RKO (cell line): ENCODE measurements around the gene SHISA4.
"Not testable (repeated sequence)": the region's sequence is repeated elsewhere in the genome, so short reads cannot be mapped to it uniquely, and the experiment has no call there.

Source experiments
- DNase-seq: peaks from one replicate; pipeline ENCODE4 v3.0.0-alpha.2; 2016; ENCODE audit warnings: low spot score

The SHISA4 gene

DNA sequence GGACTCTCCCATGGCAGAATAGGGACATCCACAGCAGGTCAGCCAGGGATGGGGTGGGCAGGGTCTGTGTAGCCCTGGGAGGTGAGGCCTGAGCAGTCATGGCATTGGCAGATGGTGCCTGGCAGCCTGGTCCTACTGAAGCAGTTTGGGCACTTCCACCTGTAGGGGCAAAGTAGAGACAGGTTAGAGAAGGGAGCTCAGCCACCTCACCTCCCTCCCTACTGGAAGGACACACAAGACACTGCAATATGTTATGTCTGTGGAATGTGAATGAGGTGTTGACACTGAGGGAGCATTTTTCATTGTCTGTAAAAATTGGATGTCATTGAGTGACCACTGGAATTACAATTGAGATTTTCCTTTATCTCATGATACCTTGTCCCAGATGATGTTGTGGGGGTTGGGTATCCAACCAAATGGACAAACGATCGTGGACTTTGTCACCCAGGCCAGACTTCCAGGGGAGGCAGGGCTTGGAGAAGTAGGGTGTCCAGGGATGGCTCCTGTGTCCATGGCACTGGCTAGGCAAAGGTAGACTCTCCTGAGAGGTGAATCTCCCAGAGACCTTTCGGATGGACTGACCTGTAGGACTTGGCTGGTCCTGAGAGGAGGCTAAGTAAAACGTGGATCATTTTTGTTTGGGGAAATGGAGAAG, 9.7 kb downstream of the SHISA4 start:
- no peak for DNase-seq

DNA sequence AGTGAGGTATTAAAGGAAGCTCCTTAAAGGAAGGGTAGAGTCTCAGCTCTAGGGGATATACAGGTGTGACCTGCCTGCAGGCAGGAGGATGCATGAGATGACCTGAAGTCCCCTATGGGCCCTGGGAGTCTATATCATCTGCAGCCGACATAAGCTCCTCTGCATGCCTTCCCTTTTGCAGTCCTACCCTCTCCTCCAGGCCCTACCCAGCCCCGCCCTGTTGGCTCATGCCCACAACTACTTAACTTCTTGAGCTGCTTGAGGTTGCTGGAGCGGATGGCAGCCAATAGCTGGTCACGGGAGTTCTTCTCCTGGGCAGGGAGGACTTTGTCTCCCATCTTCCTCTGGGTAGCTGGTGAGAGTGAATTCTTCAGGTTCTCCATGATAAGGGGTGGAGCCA, 10.3 kb downstream of the SHISA4 start:
- DNase-seq, result no peak

GRCh38 chr1:201899683-201900429, 11.2 kb downstream of the SHISA4 start:
- DNase-seq, result no peak

GRCh38 chr1:201900476-201900875, 11.8 kb downstream of the SHISA4 start:
- no peak for DNase-seq

- not testable (repeated sequence) for DNase-seq
Observed at GRCh38 chr1:201901036-201901435, 12.3 kb downstream of the SHISA4 start.

DNA sequence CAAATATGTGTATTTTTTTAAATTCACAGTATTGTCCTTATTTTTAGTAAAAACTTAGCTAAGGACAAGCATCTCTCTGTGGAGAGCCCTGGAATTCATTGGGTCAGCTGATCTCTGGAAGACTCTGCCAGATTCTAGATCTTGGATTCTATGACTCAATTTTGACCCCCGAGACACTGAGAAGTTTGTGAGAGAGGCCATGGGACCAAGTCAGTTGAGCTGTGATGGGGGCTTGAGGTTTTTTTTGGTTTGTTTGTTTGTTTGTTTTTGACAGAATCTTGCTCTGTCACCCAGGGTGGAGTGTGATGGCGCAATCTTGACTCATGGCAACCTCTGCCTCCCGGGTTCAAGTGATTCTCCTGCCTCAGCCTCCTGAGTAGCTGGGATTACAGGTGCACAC, 13.5 kb downstream of the SHISA4 start:
- no peak for DNase-seq

DNA sequence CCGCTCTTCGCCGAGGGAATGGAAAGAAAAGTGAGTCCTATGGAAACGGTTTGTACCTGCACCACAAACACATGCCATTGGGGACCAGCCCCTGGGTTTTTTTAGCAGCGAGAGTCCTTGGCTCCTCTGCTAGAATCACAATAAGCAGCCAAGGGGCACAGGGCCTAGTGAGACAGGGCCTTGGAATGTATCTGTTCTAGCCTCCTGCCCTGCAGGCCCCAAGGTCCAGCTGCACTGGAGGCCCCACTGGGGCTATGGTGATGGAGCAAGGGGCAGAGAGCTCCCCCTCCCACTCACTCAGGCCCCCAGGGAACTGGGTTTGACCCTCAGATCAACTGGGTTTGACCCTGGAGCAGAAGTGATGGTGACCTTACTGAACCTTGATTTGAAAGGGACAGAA, 14.4 kb downstream of the SHISA4 start:
- DNase-seq, result no peak

DNA sequence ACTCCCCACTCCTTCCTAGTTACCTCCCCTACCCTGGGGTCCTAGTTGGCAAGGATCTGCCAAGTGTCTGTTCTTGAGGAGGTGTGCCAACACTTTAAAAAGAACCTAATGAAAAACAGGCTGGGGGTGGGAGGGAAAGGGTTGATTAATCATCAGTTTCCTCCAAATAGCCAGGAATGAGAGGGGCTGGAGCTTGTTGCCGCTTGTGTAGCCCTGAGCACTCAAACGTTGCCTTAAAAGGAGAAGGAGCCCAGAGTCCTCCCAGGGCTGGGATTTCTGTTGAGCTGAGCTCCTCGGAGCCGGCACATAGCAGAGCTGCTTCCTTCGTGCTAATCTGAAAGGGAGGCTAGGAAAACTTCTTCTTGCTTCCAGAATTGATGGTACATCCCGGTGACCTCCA, 15.9 kb downstream of the SHISA4 start:
- DNase-seq, result no peak

DNA sequence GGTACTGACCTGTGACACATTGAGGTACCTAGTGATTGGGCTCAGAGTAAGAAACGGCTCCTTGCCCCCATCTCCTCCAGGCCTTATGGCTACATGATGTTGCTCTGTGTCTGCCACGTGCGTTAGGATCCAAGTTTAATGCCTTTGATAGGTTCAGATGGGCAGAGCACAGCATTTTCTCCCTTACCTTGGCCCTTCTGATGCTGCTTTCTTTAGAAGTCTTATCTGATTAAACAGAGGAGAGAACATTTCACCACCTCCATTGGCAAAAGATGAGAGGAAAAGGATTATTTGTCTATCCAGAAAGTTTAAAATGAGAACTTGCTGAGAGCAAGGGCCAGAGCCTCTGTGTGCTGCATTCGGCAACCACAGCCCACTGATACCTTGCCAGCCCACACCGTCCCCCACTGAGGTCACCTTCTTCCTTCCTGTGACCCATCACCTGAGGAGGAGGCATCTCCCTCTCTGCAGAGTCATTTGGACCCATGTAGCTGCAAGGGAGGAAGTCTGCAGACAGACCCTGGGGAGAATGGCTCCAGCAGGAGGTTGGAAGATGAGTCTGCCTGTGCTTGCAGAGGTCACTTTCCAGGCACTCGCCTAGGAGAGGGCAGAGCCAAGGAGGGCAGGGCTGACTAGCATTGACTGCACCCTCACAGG, 16.7 kb downstream of the SHISA4 start:
- no peak for DNase-seq

DNA sequence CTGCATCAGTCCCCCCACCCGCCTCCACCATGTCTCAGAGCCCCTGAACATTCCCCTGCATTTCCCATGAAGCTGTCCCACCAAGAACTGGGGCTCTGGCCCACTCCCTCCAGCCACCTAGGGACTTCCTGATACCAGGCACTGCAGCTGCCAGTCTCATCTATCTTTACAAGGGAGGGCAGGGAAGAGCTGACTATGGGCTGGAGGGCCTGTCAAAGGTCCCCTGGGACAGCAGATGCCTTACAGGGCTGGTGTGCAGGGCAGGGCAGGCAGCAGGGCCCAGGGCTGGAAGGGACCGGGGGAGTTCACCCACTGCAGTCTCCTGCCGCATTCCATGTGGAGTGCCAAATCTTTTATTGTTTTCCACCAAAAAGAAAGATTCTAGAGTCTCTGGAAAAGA, 17.6 kb downstream of the SHISA4 start:
- no peak for DNase-seq

GRCh38 chr1:201907621-201908020, 18.9 kb downstream of the SHISA4 start:
- DNase-seq, result no peak

DNA sequence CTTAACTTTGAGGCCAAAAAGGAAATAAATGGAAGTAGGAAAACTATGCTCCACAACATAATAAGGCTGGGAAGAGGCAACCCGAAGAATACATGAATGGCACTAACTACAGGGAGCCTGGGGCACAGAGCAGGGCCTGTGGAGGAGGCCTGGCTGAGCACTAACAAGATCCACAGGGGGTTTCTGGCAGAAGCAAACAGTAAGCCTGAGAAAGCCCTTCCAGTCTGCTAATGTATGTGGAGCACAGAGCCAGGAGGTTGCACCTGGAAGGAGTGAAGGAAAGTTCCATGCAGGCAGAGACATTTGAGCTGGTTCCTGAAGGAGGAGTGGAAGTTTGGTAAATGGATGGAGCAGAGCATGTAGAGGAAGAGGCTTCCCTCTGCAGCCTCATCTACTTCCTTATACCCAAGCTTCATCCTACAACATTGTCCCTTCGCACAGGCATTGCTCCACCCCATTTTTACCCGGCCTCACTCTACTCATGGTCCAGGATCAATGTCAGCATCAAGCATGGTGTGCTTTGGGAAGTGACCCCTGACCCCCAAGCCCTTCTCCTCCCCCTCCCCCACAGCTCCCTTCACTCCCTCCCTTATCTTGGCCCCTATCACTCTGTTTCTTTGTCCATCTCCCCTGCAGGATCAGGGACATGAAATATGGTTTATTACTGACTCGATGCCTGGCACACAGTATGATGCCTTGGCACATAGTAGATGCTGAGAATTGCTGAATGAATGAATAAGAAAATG, 23.3 kb downstream of the SHISA4 start:
- DNase-seq, result no peak

- DNase-seq, result no peak
Observed at GRCh38 chr1:201912832-201913231, 24.1 kb downstream of the SHISA4 start.

DNA sequence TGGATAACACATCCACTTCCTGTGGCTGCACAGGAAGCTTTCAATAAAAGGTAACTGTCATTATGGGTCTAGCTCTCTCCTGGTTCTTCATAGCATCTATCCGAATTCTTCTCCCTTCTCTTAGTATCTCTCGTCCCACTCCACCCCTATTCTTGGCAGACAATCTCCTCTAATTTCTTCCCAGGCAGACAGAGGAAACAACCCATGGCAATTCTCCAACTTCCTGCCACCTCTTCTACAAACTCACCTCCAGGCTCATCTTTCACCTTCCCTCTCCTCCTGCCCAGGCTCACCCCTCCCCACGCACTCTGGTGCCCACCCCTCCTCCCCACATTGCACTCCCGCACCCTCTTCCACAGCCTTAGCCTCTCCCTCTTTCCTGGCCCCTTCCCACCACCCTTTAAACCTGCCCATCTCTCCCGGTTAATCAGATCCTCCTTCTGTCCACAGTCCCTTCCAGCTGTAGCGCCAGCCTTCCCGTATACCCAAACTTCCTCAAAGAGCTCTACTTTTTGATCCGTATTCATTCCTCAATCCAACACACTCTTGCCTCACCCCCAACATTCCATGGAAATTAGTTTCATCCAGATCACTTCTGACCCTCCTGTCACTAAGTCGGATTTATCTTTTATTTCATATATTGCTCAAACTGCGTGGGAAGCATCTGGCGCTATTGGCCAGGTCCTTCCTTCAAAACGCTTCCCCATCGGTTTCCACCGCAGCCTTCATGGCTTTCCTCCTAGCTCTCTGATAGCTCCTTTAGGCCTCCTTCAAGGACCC, 25.9 kb downstream of the SHISA4 start:
- no peak for DNase-seq

DNA sequence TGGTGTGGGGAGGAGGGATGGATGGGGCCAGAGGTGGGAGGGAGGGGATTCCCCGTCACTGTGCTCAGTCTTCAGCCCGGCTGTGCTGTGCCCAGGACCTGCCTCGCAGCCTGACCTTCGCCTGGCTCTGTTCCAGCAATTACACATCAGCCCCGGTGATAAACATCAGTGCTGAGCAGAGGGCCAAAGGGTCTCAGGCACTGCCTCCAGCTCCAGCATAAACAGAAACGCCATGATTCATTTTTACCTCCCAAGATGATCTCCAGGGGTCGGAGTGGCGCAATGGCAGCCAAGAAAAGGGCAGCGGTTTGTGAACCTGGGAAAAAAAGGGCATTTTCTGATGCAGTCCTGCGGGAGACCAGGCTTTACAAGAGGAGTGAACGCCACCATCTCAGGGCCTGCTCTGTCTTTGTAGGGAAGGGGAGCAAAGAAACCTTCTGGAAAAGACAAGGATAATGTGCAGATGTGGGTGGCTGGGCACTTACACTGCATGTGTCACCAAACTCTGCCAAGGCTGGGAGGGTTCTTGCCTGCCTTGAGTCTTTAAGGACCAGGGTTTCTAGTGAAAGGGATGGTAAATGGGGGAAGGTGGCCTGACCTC, 28.1 kb downstream of the SHISA4 start:
- peak; percentile 35 for DNase-seq

GRCh38 chr1:201917362-201918033, 28.8 kb downstream of the SHISA4 start:
- peak; percentile 49 for DNase-seq

GRCh38 chr1:201918343-201918742, 29.6 kb downstream of the SHISA4 start:
- no peak for DNase-seq

DNA sequence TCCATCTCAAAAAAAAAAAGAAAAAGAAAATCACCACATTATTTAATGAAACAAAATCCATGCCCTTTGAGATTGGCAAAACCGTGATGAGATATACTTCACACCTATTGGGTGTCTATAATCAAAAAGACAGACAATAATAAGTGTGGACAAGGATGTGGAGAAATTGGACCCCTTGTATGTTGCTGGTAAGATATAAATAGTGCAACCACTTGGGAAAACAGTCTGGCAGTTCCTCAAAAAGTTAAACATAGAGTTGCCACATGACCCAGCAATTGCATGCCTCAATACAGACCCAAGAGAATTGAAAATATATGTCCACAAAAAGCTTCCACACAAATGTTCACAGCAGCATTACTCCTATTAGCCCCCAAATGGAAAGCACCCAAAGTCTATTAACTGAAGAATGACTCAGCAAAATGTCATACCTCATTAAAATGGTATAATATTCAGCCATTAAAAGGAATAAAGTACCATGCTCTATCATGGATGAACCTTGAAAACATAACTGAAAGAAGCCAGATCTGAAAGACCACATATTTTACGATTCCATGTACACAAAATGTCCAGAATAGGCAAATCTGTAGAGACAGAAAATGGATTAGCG, 33.4 kb downstream of the SHISA4 start:
- no peak for DNase-seq

DNA sequence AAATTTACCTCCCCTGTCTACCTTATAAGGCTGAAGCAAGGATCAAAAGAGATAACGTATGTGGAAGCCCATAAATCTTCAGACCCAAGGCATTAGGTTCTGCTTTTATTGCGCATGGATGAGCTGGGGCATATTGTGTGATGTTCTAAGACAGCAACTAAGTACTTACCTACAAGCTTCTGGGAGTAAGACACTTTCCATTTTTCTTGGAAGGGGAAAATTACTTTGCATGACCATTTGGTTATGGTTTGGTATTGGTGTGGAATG, 36.5 kb downstream of the SHISA4 start:
- no peak for DNase-seq

GRCh38 chr1:201925981-201926645, 37.4 kb downstream of the SHISA4 start:
- DNase-seq, result no peak
